Kidney capillary endothelial cell (primary cell): ENCODE data around the gene IRF5.

Source experiments
- DNase-seq: peaks from one replicate; pipeline ENCODE4 v3.0.0-alpha.2; 2018; ENCODE audit warnings: low spot score

Gene IRF5

GRCh38 chr7:128937647-128938543, at the start of gene IRF5:
TSS of gene IRF5 (plus strand) at chr7:128937927. CDS start at chr7:128942082, 4,155 bp downstream.
- no peak for DNase-seq

- DNase-seq, result no peak
Observed at GRCh38 chr7:128888039-128888755, 49.5 kb upstream of the IRF5 start.

- no peak for DNase-seq
Observed at GRCh38 chr7:128888756-128889095, 49.0 kb upstream of the IRF5 start.

- no peak for DNase-seq
Observed at GRCh38 chr7:128889121-128889520, 48.6 kb upstream of the IRF5 start.

GRCh38 chr7:128890306-128891109, 47.2 kb upstream of the IRF5 start:
- DNase-seq, result no peak

- no peak for DNase-seq
Observed at GRCh38 chr7:128891110-128891941, 46.4 kb upstream of the IRF5 start.

GRCh38 chr7:128891942-128892269, 45.8 kb upstream of the IRF5 start:
- no peak for DNase-seq

- no peak for DNase-seq
Observed at GRCh38 chr7:128892521-128893250, 45.0 kb upstream of the IRF5 start.

GRCh38 chr7:128893251-128894100, 44.3 kb upstream of the IRF5 start:
- DNase-seq, result no peak

GRCh38 chr7:128894101-128894440, 43.7 kb upstream of the IRF5 start:
- DNase-seq, result no peak

- DNase-seq, result no peak
Observed at GRCh38 chr7:128895320-128895719, 42.4 kb upstream of the IRF5 start.

- DNase-seq, result no peak
Observed at GRCh38 chr7:128899392-128899791, 38.3 kb upstream of the IRF5 start.

- no peak for DNase-seq
Observed at GRCh38 chr7:128900237-128900636, 37.5 kb upstream of the IRF5 start.

GRCh38 chr7:128902761-128903585, 34.8 kb upstream of the IRF5 start:
- DNase-seq, result no peak

GRCh38 chr7:128903621-128904361, 33.9 kb upstream of the IRF5 start:
- no peak for DNase-seq

GRCh38 chr7:128904381-128905197, 33.1 kb upstream of the IRF5 start:
- peak; percentile 34 for DNase-seq

- no peak for DNase-seq
Observed at GRCh38 chr7:128906001-128906765, 31.5 kb upstream of the IRF5 start.
